H1 (cell line): ENCODE results near the gene AFTPH. TPM values are rescaled to one million over a fixed set of nuclear protein-coding genes. Genes with fewer than 3 reads are reported as not detected.

Experiments used
- CTCF ChIA-PET: fragments of 300-600 bp; sonication (Branson Sonifier 250); formaldehyde crosslinking; loops from one replicate; lab custom pipeline; 2021; ENCODE audit not compliant: partially characterized antibody; lab: Charles Lee
- POLR2A ChIA-PET: fragments of 300-600 bp; sonication (Branson Sonifier 250); formaldehyde crosslinking; loops from one replicate; lab custom pipeline; 2021; ENCODE audit warnings: inconsistent platforms; ENCODE audit not compliant: partially characterized antibody; lab: Charles Lee
- DNase-seq, 2 experiments: peaks; one replicate each; pipeline versions ENCODE4 v3.0.0 to v3.0.0-alpha.2; 2010 to 2022; ENCODE audit warnings: low spot score in 2 of 2, low read depth in 1 of 2, mixed read lengths in 1 of 2
- FAIRE-seq: peaks from 2 replicates; lab custom pipeline; 2011; peaks lifted over from hg19 to GRCh38; lab: Jason Lieb, UNC
- H2AFZ ChIP-seq: 2 replicates; pipeline ENCODE4 v1.8.1; 2012; ENCODE audit warnings: low read length, inconsistent platforms
- H2AK5ac ChIP-seq: 2 replicates; pipeline ENCODE4 v1.6.1; 2013; ENCODE audit warnings: low read depth, low read length
- H2BK120ac ChIP-seq: replicated peaks from 2 replicates; pipeline ENCODE3; 2013; ENCODE audit warnings: low read depth, low read length, inconsistent platforms
- H2BK12ac ChIP-seq: 2 replicates; pipeline ENCODE4 v1.6.1; 2013; ENCODE audit warnings: low read depth, low read length
- H2BK15ac ChIP-seq: 2 replicates; pipeline ENCODE4 v1.6.1; 2013; ENCODE audit warnings: low read length
- H2BK20ac ChIP-seq: 2 replicates; pipeline ENCODE4 v1.6.1; 2013; ENCODE audit warnings: low read length
- H2BK5ac ChIP-seq: 2 replicates; pipeline ENCODE4 v1.6.1; 2013; ENCODE audit warnings: low read depth, low read length
- H3K14ac ChIP-seq: 2 replicates; pipeline ENCODE4 v1.6.1; 2013; ENCODE audit warnings: inconsistent platforms; ENCODE audit not compliant: insufficient read length
- H3K18ac ChIP-seq: 2 replicates; pipeline ENCODE4 v1.6.1; 2013; ENCODE audit warnings: low read length; ENCODE audit errors: extremely low read depth
- H3K23ac ChIP-seq: 2 replicates; pipeline ENCODE4 v1.6.1; 2013; ENCODE audit warnings: inconsistent platforms; ENCODE audit not compliant: insufficient read length
- H3K23me2 ChIP-seq: 2 replicates; pipeline ENCODE4 v1.6.1; 2013; ENCODE audit warnings: low read depth, low read length
- H3K27ac ChIP-seq: 2 replicates; pipeline ENCODE4 v1.6.1; 2011; ENCODE audit warnings: low read depth, low read length, inconsistent platforms
- H3K27me3 ChIP-seq, 4 experiments: replicated peaks in 1 of 4; 1 replicate in 1 of 4; 2 replicates in 3 of 4; pipeline versions ENCODE4 v1.6.1 to v1.8.1; 2011 to 2013; ENCODE audit warnings: low read length in 3 of 4, mild to moderate bottlenecking in 3 of 4, inconsistent platforms in 2 of 4, mixed read lengths in 2 of 4, moderate library complexity in 1 of 4; ENCODE audit not compliant: control insufficient read depth in 3 of 4, insufficient read depth in 3 of 4; ENCODE audit errors: extremely low read depth in 1 of 4
- H3K36me3 ChIP-seq, 4 experiments: 2 replicates each; pipeline versions ENCODE4 v1.6.1 to v1.8.1; 2011 to 2013; ENCODE audit warnings: mild to moderate bottlenecking in 4 of 4, low read length in 3 of 4, moderate library complexity in 2 of 4, control low read depth in 1 of 4, inconsistent platforms in 1 of 4; ENCODE audit not compliant: insufficient read depth in 4 of 4, control insufficient read depth in 2 of 4
- H3K4ac ChIP-seq: replicated peaks from 2 replicates; pipeline ENCODE3; 2013; ENCODE audit warnings: low read length, low read depth, mixed read lengths, inconsistent platforms; ENCODE audit not compliant: insufficient read length
- H3K4me1 ChIP-seq, 4 experiments: replicated peaks in 1 of 4; 1 replicate in 1 of 4; 2 replicates in 3 of 4; pipeline versions ENCODE4 v1.6.1 to v1.8.1; 2011 to 2013; ENCODE audit warnings: low read length in 3 of 4, inconsistent platforms in 2 of 4, mixed read lengths in 1 of 4; ENCODE audit not compliant: insufficient read depth in 4 of 4, control insufficient read depth in 3 of 4
- H3K4me2 ChIP-seq, 2 experiments: 2 replicates each; pipeline versions ENCODE4 v1.6.1 to v1.8.1; 2011 to 2013; ENCODE audit warnings: low read depth in 2 of 2, low read length in 2 of 2, control low read depth in 1 of 2, inconsistent platforms in 1 of 2, mild to moderate bottlenecking in 1 of 2; ENCODE audit not compliant: insufficient read depth in 1 of 2
- H3K4me3 ChIP-seq, 4 experiments: fragments of 200-600, 300-600 bp in 1 of 4; sonication (generic), shearing (Covaris generic), sonication (Bioruptor Twin) in 1 of 4; 2 replicates each; pipeline versions ENCODE4 v1.5.1 to v1.8.1; 2011 to 2016; ENCODE audit warnings: low read length in 4 of 4, low read depth in 3 of 4, control low read depth in 2 of 4, inconsistent platforms in 2 of 4, mild to moderate bottlenecking in 2 of 4, mixed read lengths in 1 of 4, moderate library complexity in 1 of 4; ENCODE audit not compliant: insufficient read depth in 2 of 4; ENCODE audit errors: extremely low read depth in 1 of 4
- H3K56ac ChIP-seq: replicated peaks from 2 replicates; pipeline ENCODE3; 2013; ENCODE audit warnings: low read depth, mild to moderate bottlenecking, mixed read lengths, low read length, inconsistent platforms; ENCODE audit not compliant: insufficient read length
- H3K79me1 ChIP-seq: 2 replicates; pipeline ENCODE4 v1.6.1; 2013; ENCODE audit warnings: low read depth, low read length, control low read depth
- H3K79me2 ChIP-seq, 2 experiments: 2 replicates each; pipeline versions ENCODE4 v1.6.1 to v1.8.1; 2012 to 2013; ENCODE audit warnings: low read length in 2 of 2, mild to moderate bottlenecking in 2 of 2, inconsistent platforms in 1 of 2; ENCODE audit not compliant: insufficient read depth in 2 of 2, control insufficient read depth in 1 of 2
- H3K9ac ChIP-seq, 4 experiments: replicated peaks in 1 of 4; 1 replicate in 1 of 4; 2 replicates in 3 of 4; pipeline versions ENCODE4 v1.6.1 to v1.8.1; 2011 to 2013; ENCODE audit warnings: low read depth in 3 of 4, low read length in 3 of 4, control low read depth in 2 of 4, mild to moderate bottlenecking in 2 of 4, moderate library complexity in 2 of 4, inconsistent platforms in 1 of 4; ENCODE audit errors: extremely low read depth in 1 of 4
- H3K9me3 ChIP-seq, 2 experiments: 2 replicates each; pipeline versions ENCODE4 v1.6.1 to v1.8.1; 2012 to 2013; ENCODE audit warnings: mild to moderate bottlenecking in 2 of 2, moderate library complexity in 2 of 2, control low read depth in 1 of 2, inconsistent platforms in 1 of 2, low read depth in 1 of 2, low read length in 1 of 2, mixed read lengths in 1 of 2; ENCODE audit not compliant: insufficient read depth in 2 of 2
- H4K20me1 ChIP-seq, 2 experiments: replicated peaks in 1 of 2; 2 replicates each; pipeline versions ENCODE3 to v1.8.1; 2011 to 2013; ENCODE audit warnings: inconsistent platforms in 2 of 2, low read length in 2 of 2, mild to moderate bottlenecking in 1 of 2; ENCODE audit not compliant: insufficient read depth in 2 of 2, control insufficient read depth in 1 of 2
- H4K5ac ChIP-seq: 2 replicates; pipeline ENCODE4 v1.6.1; 2013; ENCODE audit warnings: low read length, low read depth, mixed read lengths, inconsistent platforms; ENCODE audit not compliant: insufficient read length
- H4K8ac ChIP-seq: 2 replicates; pipeline ENCODE4 v1.8.0; 2013; ENCODE audit warnings: mild to moderate bottlenecking, moderate library complexity, low read length, inconsistent platforms; ENCODE audit not compliant: insufficient read depth; ENCODE audit errors: extremely low read depth
- H4K91ac ChIP-seq: replicated peaks from 2 replicates; pipeline ENCODE3; 2013; ENCODE audit warnings: low read length, mixed read lengths, inconsistent platforms; ENCODE audit not compliant: insufficient read length
- ASH2L ChIP-seq: fragments of 200-600, 300-600 bp; sonication (generic); IDR thresholded peaks from one replicate; pipeline ENCODE4 v1.7.1; 2017; ENCODE audit warnings: low read length
- ATF3 ChIP-seq: IDR thresholded peaks from 2 replicates; pipeline ENCODE4 v1.6.1; 2011; ENCODE audit warnings: low read depth, mild to moderate bottlenecking, low read length; ENCODE audit not compliant: insufficient read depth
- BRCA1 ChIP-seq: IDR thresholded peaks from 2 replicates; pipeline ENCODE4 v1.6.1; 2012; ENCODE audit warnings: low read depth, low read length, improper control_type of control experiment
- GTF2F1 ChIP-seq: IDR thresholded peaks from 2 replicates; pipeline ENCODE4 v1.6.1; 2012; ENCODE audit warnings: low read depth, low read length, improper control_type of control experiment, borderline replicate concordance
- RAD21 ChIP-seq, 2 experiments: IDR thresholded peaks in 1 of 2; conservative IDR thresholded peaks in 1 of 2; 2 replicates each; pipeline ENCODE4 v1.6.1; 2011; ENCODE audit warnings: low read depth in 2 of 2, low read length in 2 of 2, improper control_type of control experiment in 1 of 2, inconsistent platforms in 1 of 2, mild to moderate bottlenecking in 1 of 2, moderate library complexity in 1 of 2
- RXRA ChIP-seq: IDR thresholded peaks from 2 replicates; pipeline ENCODE4 v1.6.1; 2011; ENCODE audit warnings: low read depth, mild to moderate bottlenecking, low read length, moderate library complexity; ENCODE audit not compliant: insufficient read depth
- USF2 ChIP-seq: IDR thresholded peaks from 2 replicates; pipeline ENCODE4 v1.6.1; 2011; ENCODE audit warnings: low read length, improper control_type of control experiment
- YY1 ChIP-seq: IDR thresholded peaks from 2 replicates; pipeline ENCODE4 v1.6.1; 2011; ENCODE audit warnings: low read depth, mild to moderate bottlenecking, low read length
- ZNF274 ChIP-seq: IDR thresholded peaks from 2 replicates; pipeline ENCODE4 v1.7.0; 2012; ENCODE audit warnings: low read length, borderline replicate concordance; ENCODE audit errors: extremely low read depth
- WGBS, 2 experiments: shearing (Covaris generic) in 1 of 2; methylation state at CpG; one replicate each; pipeline versions ENCODE4 v1.1.6 to v1.1.7; 2013 to 2015; ENCODE audit warnings: low lambda C conversion rate in 2 of 2, mixed read lengths in 2 of 2, inconsistent platforms in 1 of 2, low coverage in 1 of 2, missing lambda C conversion rate in 1 of 2; ENCODE audit not compliant: insufficient replicate concordance in 2 of 2, insufficient coverage in 1 of 2, insufficient read length in 1 of 2; ENCODE audit errors: extremely low coverage in 1 of 2, missing lambda C conversion rate in 1 of 2; 5-methylcytosine and 5-hydroxymethylcytosine counted together
- polyA plus RNA-seq, 7 experiments: library from polyadenylated mRNA; depleted of rRNA in 3 of 7; stranded (reverse) in 5 of 7; unstranded in 2 of 7; fragments of >200 nt in 5 of 7; fragments of 200-250 nt in 2 of 7; gene quantifications; 1 replicate in 5 of 7; 2 replicates in 1 of 7; 4 replicates in 1 of 7; pipeline versions ENCODE4 v1.2.1 to v1.2.3, GENCODE V29; 2011 to 2013; ENCODE audit warnings: missing spikeins in 2 of 7, mixed read lengths in 2 of 7
- total RNA-seq: library from RNA; stranded (reverse); fragmentation: NEBNext Ultra II Directional; extraction: Animal tissue kit (Norgen Biotek cat#: 25700); gene quantifications from 2 replicates; pipeline ENCODE4 v1.2.1, GENCODE V29; 2021

AFTPH gene
- total and polyA plus RNA-seq, 2 of the 8 experiments (the other 6 are each of a cell fraction or from before 2014, with no cell fraction given): 7.3 to 15.0 TPM

- H2BK120ac ChIP-seq: no peak overlapping the region
- peaks cover 0 to 7% (median 0%) of the 10 kb centered on the region in 4 experiments; a peak in 1 of 7 replicates for H3K4me1 ChIP-seq
- H3K4me2 ChIP-seq: no peak overlapping the region
- H3K27ac ChIP-seq: no peak overlapping the region
- no peaks in the 10 kb centered on the region for H3K79me2 ChIP-seq
- H2AK5ac ChIP-seq: no peak overlapping the region
- DNase-seq (no peak), FAIRE-seq (no peak)
- no peak for TF ChIP-seq USF2
- TF ChIP-seq RXRA: no peak
- TF ChIP-seq ASH2L: no peak
- TF ChIP-seq RAD21 (IDR thresholded peaks at IDR 0.05 in 1 of 2, conservative IDR thresholded peaks at IDR 0.05 in 1 of 2; ENCODE audit: low read depth in 2 of 2, low read length in 2 of 2): no peak
- TF ChIP-seq ATF3: no peak
- TF ChIP-seq YY1: no peak
- no peak for TF ChIP-seq BRCA1
- TF ChIP-seq GTF2F1: no peak
- TF ChIP-seq ZNF274: no peak
- H3K18ac ChIP-seq: no peak overlapping the region
- ChIA-PET CTCF (interaction anchor here (0.5 to 13.1 kb wide), 9 partner anchors 7 to 198 kb away, joined by 3 to 214 read pairs (median 4); no protein-coding TSS in a partner anchor), POLR2A (interaction anchor here (0.7 kb wide), 1 partner anchor 586 kb away, joined by 3 read pairs; no protein-coding TSS in a partner anchor)
- H4K20me1 ChIP-seq: no peaks in the 10 kb centered on the region
- H2AFZ ChIP-seq: no peak overlapping the region
- no peak overlapping the region for H3K9ac ChIP-seq
- WGBS, 2 experiments: 88% methylated on average over 5 of the region's 5 CpGs; no CpG with 5 or more reads in 1 of the 2 experiments
- H3K23me2 ChIP-seq: no peaks in the 10 kb centered on the region
- H3K9me3 ChIP-seq: no peaks in the 10 kb centered on the region
- no peak overlapping the region for H3K4me3 ChIP-seq
- H3K4ac ChIP-seq: no peak overlapping the region
- no peaks in the 10 kb centered on the region for H3K79me1 ChIP-seq
- H3K56ac ChIP-seq: no peak overlapping the region
- H4K5ac ChIP-seq: no peak overlapping the region
- H3K36me3 ChIP-seq: no peaks in the 10 kb centered on the region
- no peak overlapping the region for H2BK5ac ChIP-seq
- H2BK15ac ChIP-seq: no peak overlapping the region
- H3K14ac ChIP-seq: no peak overlapping the region
- no peak overlapping the region for H3K23ac ChIP-seq
- no peaks in the 10 kb centered on the region for H3K27me3 ChIP-seq
- H2BK12ac ChIP-seq: no peak overlapping the region
- H4K8ac ChIP-seq: no peak overlapping the region
- H2BK20ac ChIP-seq: no peak overlapping the region
- H4K91ac ChIP-seq: no peak overlapping the region
Measured at GRCh38 chr2:64481665-64482064, 42.5 kb upstream of the AFTPH start.
